C4-2B (cell line): ENCODE measurements around the gene MIR17HG.

Experiments
- H3K27ac ChIP-seq: fragments of 450-650 bp; 2 replicates; pipeline ENCODE4 v1.5.1; 2017
- CTCF ChIP-seq: fragments of 450-650 bp; conservative IDR thresholded peaks from 2 replicates; pipeline ENCODE4 v1.5.1; 2017; ENCODE audit warnings: mild to moderate bottlenecking
- ZFX ChIP-seq: fragments of 450-650 bp; IDR thresholded peaks from 2 replicates; pipeline ENCODE4 v1.6.1; 2017

Gene MIR17HG

DNA sequence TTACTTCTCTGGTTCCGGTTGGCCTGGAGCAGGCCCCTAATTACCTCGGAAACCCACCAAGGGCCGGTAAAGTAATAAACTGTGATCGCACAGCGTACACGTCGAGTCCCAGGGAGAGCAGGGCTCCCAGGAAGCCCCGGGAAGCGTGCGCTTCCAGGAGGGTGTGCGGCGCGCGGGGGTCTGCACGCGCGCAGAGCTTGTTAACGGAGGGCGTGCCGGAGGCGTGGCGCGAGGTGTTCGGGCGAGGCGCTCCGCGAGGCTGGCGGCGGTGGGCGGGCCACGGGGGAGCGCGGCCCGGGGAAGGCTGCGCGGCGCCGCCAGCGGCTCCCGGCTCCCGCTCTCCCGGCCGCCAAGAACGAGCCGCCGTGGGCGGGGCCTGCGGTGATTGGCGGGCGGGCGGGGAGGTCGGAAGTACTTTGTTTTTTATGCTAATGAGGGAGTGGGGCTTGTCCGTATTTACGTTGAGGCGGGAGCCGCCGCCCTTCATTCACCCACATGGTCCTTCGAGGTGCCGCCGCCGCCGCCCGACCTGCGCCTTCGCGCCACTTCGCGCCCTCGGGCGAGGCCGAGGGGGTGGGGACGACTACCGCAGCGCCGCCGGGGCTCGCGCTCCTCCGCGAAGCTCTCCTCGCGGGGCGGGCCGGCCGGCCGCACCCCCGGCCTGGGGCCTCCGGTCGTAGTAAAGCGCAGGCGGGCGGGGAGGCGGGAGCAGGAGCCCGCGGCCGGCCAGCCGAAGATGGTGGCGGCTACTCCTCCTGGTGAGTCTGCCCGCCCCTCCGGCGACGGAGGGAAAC lies at the start of gene MIR17HG:
Gene MIR17HG (plus strand): TSS at position 486 of the 794 bp plus-strand sequence.
- peak within 1 kb of the TSS; percentile 100 for H3K27ac ChIP-seq
- TF ChIP-seq ZFX (no peak), CTCF (no peak)

DNA sequence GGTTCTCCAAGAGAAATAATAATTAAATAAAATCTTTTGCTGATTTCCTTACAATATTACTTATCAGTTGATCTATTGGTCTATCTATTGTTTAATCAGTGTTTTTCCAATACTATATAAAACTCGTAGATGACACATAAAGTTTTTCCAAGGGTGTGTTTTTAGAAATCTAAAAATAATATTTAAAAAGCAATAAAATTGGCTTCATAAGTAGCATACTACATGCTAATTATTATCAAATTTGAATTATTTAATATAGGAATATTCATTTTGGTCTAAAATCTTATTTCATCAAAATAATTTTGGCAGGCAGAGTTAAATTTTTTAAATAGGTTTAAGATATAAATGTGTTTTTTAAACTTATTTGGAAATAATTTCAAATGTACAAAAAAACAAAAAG lies 49.4 kb upstream of the MIR17HG start:
- no peak for TF ChIP-seq ZFX
- no peak for TF ChIP-seq CTCF
- H3K27ac ChIP-seq = no peak overlapping the region

DNA sequence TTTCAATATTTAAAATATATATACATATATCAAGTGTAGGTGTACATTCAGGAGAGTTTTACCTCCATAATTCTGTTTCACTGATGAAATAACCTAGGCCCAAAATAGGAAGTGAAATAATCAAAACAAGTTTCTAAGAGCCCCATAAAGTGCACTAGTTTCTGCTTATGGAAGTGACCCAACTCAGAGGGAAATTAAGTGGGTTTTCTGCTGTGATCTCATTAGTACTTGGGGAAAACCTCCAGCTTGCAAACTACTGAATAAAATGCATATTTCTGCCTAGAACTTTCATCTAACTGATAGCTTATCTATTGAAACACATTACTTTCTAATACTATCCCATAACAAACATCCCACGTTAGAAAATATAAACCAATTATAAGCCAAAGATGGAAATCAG lies 45.4 kb upstream of the MIR17HG start:
- TF ChIP-seq ZFX (no peak), CTCF (no peak)
- no peak overlapping the region for H3K27ac ChIP-seq

DNA sequence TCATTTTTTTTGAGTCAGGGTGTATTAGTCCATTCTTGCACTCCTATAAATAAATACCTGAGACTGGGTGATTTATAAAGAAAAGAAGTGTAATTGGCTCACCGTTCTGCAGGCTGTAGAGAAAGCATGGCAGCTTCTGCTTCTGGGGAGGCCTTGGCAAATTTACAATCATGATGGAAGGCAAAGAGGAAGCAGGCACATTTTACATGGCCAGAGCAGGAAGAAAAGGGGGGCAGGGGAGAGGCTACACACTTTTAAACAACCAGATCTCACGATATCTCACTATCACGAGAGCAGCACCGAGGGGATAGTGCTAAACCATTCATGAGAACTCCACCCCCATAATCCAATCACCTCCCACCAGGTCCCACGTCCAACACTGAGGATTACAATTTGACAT lies 44.5 kb upstream of the MIR17HG start:
- no peak for TF ChIP-seq CTCF
- no peak for TF ChIP-seq ZFX
- no peak overlapping the region for H3K27ac ChIP-seq

- TF ChIP-seq ZFX = no peak
- no peak for TF ChIP-seq CTCF
These were observed 42.7 kb upstream of the MIR17HG start for GRCh38 chr13:91304741-91305140.

GRCh38 chr13:91305652-91306051 lies 41.8 kb upstream of the MIR17HG start:
- no peak overlapping the region for H3K27ac ChIP-seq
- TF ChIP-seq ZFX (no peak), CTCF (no peak)

More at GRCh38 chr13:91304741-91305140, 42.7 kb upstream of the MIR17HG start:
- H3K27ac ChIP-seq = no peak overlapping the region

GRCh38 chr13:91307887-91308286 lies 39.6 kb upstream of the MIR17HG start:
- no peak for TF ChIP-seq ZFX
- H3K27ac ChIP-seq = no peak overlapping the region

- TF ChIP-seq CTCF (peak; percentile 23), ZFX (no peak)
- no peak overlapping the region for H3K27ac ChIP-seq
These were observed 39.2 kb upstream of the MIR17HG start for GRCh38 chr13:91308299-91308698.
